Measurements from ENCODE around the gene ISOC2.
A peak's percentile ranks its signal among the peaks of the same experiment; 100 is the strongest.

Gene ISOC2

DNA sequence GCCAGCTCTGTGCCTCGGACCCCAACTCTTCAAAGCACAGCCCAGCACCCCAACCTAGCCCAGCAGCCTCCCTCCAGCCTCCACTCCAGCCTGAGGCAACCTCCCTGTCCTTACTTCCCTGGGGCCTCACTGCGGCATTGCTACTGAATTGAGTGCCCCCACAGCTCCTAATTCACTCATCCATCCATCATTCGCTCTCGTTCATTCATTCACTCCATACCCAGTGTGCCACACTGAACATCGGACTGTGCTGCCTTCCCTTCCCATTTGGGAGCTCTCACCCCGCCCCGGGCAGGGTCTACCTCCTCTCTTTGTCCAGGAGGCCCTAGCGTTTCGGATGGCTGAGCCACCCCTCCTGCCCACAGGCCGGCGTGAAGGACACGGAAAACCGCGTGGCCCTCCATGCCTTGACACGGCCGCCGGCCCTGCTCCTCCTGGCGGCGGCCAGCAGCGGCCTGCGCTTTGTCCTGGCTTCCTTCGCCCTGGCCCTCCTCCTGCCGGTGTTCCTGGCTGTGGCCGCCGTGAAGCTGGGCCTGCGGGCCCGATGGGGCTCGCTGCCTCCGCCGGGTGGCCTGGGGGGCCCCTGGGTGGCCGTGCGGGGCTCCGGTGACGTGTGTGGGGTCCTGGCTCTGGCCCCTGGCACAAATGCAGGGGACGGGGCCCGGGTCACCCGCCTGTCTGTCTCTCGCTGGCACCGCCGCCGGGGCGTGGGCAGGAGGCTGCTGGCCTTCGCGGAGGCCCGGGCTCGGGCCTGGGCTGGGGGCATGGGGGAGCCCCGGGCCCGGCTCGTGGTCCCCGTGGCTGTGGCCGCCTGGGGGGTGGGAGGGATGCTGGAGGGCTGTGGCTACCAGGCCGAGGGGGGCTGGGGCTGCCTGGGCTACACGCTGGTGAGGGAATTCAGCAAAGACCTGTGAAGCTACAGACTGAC is 24.9 kb upstream of the ISOC2 start:
- Histone ChIP-seq H3K27me3 (ENCODE audit: low read length) (no peaks in the 10 kb centered on the region), H3K36me3 (ENCODE audit: low read length) (no peaks in the 10 kb centered on the region), H3K9me2 (replicated peaks; ENCODE audit: insufficient read depth, low read length) (no peaks in the 10 kb centered on the region), H4K20me1 (ENCODE audit: low read depth, low read length) (no peaks in the 10 kb centered on the region), H3K4me2 (ENCODE audit: low read depth, low read length, poor library complexity, severe bottlenecking) (no peak overlapping the region), H3K79me2 (ENCODE audit: insufficient read depth, low read length) (no peaks in the 10 kb centered on the region), H3K9me3 (ENCODE audit: insufficient read depth, low read length) (no peaks in the 10 kb centered on the region), H3K27ac (ENCODE audit: low read depth, low read length) (no peak overlapping the region), H3K4me3 (ENCODE audit: insufficient read depth, low read length, poor library complexity, severe bottlenecking) (no peak overlapping the region), H2AFZ (ENCODE audit: low read depth, low read length, severe bottlenecking) (no peak overlapping the region), H3K9ac (ENCODE audit: low read length) (no peak overlapping the region), H3F3A (ENCODE audit: insufficient read depth) (0 out of 2 replicates have a peak, but pooled peaks cover 3% of the 10 kb centered on the region)
- TF ChIP-seq EZH2phosphoT487 (conservative IDR thresholded peaks at IDR 0.05; ENCODE audit: low read length) (no peak), CTCF (IDR thresholded peaks at IDR 0.05; ENCODE audit: insufficient read depth, low read length, poor library complexity, severe bottlenecking) (no peak)

DNA sequence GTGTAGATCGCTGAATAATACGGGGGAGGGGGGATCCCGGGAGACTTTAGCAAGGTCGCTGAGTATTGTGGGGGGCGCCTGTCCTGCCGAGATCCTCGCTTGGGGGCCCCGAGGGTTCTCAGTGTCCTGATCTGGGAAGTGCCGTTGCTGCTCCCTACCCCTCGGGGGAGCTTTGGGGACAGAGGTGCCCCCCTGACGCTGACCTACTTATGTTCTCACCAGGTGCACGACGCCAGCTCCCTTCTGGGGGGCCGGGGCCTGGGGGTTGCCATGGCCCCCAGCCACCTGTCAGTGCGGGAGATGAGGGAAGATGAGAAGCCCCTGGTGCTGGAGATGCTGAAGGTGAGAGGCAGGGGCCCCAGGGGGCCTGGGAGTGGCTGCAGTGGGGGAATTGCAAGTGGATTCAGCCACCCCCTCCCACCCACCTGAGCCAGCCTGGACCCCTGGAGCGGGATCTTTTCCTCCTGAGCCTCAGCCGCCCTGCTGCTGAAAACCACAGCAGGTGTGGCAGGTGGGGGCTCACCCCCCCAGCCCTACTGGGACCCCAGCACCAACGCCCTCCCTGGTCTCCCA is 24.1 kb upstream of the ISOC2 start:
- H3K9ac ChIP-seq (ENCODE audit: low read length), result peak overlapping the region; percentile 64
- peak overlapping the region; percentile 73 for H3K4me3 ChIP-seq (ENCODE audit: insufficient read depth, low read length, poor library complexity, severe bottlenecking)

More for the DNA sequence above, 24.1 kb upstream of the ISOC2 start:
- Histone ChIP-seq H3K27me3 (ENCODE audit: low read length) (no peaks in the 10 kb centered on the region), H3K36me3 (ENCODE audit: low read length) (no peaks in the 10 kb centered on the region), H3K9me2 (replicated peaks; ENCODE audit: insufficient read depth, low read length) (no peaks in the 10 kb centered on the region), H3K9me3 (ENCODE audit: insufficient read depth, low read length) (no peaks in the 10 kb centered on the region), H3K79me2 (ENCODE audit: insufficient read depth, low read length) (no peaks in the 10 kb centered on the region), H4K20me1 (ENCODE audit: low read depth, low read length) (no peaks in the 10 kb centered on the region), H3K27ac (ENCODE audit: low read depth, low read length) (no peak overlapping the region), H3F3A (ENCODE audit: insufficient read depth) (0 out of 2 replicates have a peak, but pooled peaks cover 3% of the 10 kb centered on the region), H2AFZ (ENCODE audit: low read depth, low read length, severe bottlenecking) (peak overlapping the region; percentile 63), H3K4me2 (ENCODE audit: low read depth, low read length, poor library complexity, severe bottlenecking) (peak overlapping the region; percentile 75)
- TF ChIP-seq EZH2phosphoT487 (conservative IDR thresholded peaks at IDR 0.05; ENCODE audit: low read length) (no peak), CTCF (IDR thresholded peaks at IDR 0.05; ENCODE audit: insufficient read depth, low read length, poor library complexity, severe bottlenecking) (no peak)

All from SU-DHL-6 (cell line).